Measurements from ENCODE around the gene SYT8. TPM values are rescaled to one million over a fixed set of nuclear protein-coding genes. Genes with fewer than 3 reads are reported as not detected.

SYT8 gene
- total RNA-seq, 1 donor: not detected

GRCh38 chr11:1837171-1838076, 2.6 kb downstream of the SYT8 start:
- peak; percentile 89 for TF ChIP-seq CTCF (IDR thresholded peaks at IDR 0.05; ENCODE audit: insufficient read depth, low read depth, low read length)
- H3K4me3 ChIP-seq (ENCODE audit: low read depth, low read length): no peak overlapping the region
- peak; percentile 80 for DNase-seq (ENCODE audit: low read depth)

GRCh38 chr11:1838077-1838425, 3.3 kb downstream of the SYT8 start:
- no peak for TF ChIP-seq CTCF (IDR thresholded peaks at IDR 0.05; ENCODE audit: insufficient read depth, low read depth, low read length)
- DNase-seq (ENCODE audit: low read depth): no peak
- no peak overlapping the region for H3K4me3 ChIP-seq (ENCODE audit: low read depth, low read length)

GRCh38 chr11:1838426-1839144, 3.8 kb downstream of the SYT8 start, which contains the start of gene TNNI2:
TNNI2 (plus strand) TSS chr11:1838981; CDS start chr11:1839697, 716 bp downstream.
- no peak for DNase-seq (ENCODE audit: low read depth)
- no peak for TF ChIP-seq CTCF (IDR thresholded peaks at IDR 0.05; ENCODE audit: insufficient read depth, low read depth, low read length)
- no peak within 1 kb of the TSS for H3K4me3 ChIP-seq (ENCODE audit: low read depth, low read length)

- no peak for DNase-seq (ENCODE audit: low read depth)
- H3K4me3 ChIP-seq (ENCODE audit: low read depth, low read length): no peak overlapping the region
- no peak for TF ChIP-seq CTCF (IDR thresholded peaks at IDR 0.05; ENCODE audit: insufficient read depth, low read depth, low read length)
Observed at GRCh38 chr11:1839204-1839923, 4.6 kb downstream of the SYT8 start.

- no peak for DNase-seq (ENCODE audit: low read depth)
- H3K4me3 ChIP-seq (ENCODE audit: low read depth, low read length): no peak overlapping the region
- no peak for TF ChIP-seq CTCF (IDR thresholded peaks at IDR 0.05; ENCODE audit: insufficient read depth, low read depth, low read length)
Observed at GRCh38 chr11:1839924-1840779, 5.4 kb downstream of the SYT8 start.
